GM15510 (cell line): ENCODE results near the gene CHI3L1.

Source experiments
- POLR2A ChIP-seq: IDR thresholded peaks from 3 replicates; pipeline ENCODE4 v1.6.1; 2011; ENCODE audit warnings: borderline replicate concordance; ENCODE audit not compliant: insufficient read length; ENCODE audit errors: extremely low read depth

CHI3L1 gene

DNA sequence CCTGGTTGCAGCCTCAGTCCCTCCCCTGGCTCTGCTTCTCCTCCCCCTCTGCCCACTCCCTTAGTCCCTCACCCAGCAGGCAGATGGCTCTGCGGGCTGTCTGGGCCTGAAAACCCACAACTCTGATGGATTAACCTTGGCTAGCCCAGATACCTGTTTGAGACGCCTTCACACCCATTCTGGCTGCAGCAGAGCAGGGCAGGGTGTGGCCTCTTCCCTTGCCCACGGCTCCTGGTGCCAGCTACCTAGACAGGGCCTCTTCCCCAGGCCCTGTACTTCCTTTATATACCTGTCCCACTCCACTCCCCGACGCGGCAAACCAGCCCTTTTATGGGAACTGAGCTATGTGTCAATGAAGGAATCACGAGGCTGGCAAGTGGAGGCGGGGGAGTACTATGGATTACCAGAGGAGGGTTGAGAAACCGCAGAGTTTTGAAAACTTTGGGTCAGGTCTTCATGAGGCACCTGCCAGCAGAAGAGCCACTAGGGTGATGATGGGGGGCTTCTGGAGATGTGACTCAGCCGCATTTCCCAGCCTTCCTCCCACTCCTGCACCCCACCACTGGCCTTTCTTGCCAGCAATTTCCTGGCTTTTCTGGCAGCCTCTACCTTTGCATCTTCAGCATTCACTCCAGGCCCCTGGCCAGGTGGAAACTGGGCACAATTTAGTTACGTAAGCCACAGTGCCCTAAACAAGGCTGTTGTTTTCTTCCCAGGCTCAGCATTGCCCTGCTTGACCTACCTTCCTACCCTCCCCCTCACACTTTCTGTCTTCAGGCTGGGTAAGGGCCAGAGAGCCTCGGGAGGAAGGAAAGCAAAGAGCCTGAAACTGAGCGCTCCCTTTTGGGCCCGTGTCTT lies at the start of gene CHI3L1:
CHI3L1 (minus strand) TSS at position 259 of the 858 bp plus-strand sequence; CDS start at position 178, 81 bp downstream.
- TF ChIP-seq POLR2A, result no peak

- no peak for TF ChIP-seq POLR2A
Measured at GRCh38 chr1:203229471-203230135, 43.1 kb upstream of the CHI3L1 start, which contains the start of gene CHIT1. Gene CHIT1 (minus strand): TSS chr1:203229673. CDS start chr1:203229636, 37 bp downstream.

- no peak for TF ChIP-seq POLR2A
Measured at GRCh38 chr1:203228670-203229069, 42.2 kb upstream of the CHI3L1 start.

DNA sequence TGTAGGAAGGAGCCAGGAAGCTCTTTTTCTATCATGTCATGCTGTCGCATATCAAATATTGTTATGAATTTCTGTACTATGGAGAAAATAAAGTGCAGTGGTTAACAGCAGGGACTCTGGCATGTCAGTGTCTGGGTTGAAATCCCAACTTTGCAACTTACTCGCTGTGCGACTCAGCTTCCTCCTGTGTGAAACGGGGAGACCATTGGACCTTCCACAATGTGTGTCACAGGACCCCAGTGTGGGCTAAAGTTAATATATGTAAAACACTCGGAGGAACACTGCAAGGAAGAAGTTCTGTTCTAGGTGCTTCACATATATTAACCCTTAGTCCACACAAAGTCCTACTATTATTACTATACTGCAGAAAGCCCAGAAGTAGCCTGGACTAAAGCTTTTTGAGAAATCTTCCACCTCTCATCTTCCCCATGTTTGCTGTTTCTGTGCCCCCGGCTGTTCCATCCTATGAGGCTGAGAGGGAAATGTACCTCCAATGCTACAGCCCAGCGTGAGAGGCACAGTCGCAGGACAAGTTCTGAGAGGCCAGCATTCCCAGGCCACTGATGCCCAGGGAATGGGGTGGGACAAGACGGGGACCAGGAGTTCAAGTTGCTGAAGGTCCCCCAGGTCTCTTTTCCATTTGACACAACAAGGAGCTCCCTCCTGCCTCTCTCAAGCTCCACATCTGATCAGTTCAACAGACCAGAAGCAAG lies 41.0 kb upstream of the CHI3L1 start:
- no peak for TF ChIP-seq POLR2A

DNA sequence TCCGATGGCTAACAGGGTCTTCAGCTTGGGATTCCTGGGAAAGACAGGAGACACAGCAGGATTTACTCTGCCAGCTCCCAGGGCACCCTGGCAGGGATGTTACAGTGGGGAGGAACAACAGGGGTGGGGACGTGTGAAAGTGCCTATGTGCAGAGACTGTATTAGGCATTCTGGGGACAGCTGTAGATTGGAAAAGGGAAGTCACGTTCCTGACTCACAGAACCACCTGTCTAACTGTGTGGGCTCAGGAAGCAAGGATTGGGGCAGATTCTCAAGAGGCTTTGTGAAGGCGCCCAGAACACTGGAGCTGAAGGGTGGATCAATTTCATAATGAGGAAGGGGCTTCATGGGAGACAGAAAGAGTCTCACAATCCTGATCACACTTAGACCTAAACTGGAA lies 38.6 kb upstream of the CHI3L1 start:
- no peak for TF ChIP-seq POLR2A

DNA sequence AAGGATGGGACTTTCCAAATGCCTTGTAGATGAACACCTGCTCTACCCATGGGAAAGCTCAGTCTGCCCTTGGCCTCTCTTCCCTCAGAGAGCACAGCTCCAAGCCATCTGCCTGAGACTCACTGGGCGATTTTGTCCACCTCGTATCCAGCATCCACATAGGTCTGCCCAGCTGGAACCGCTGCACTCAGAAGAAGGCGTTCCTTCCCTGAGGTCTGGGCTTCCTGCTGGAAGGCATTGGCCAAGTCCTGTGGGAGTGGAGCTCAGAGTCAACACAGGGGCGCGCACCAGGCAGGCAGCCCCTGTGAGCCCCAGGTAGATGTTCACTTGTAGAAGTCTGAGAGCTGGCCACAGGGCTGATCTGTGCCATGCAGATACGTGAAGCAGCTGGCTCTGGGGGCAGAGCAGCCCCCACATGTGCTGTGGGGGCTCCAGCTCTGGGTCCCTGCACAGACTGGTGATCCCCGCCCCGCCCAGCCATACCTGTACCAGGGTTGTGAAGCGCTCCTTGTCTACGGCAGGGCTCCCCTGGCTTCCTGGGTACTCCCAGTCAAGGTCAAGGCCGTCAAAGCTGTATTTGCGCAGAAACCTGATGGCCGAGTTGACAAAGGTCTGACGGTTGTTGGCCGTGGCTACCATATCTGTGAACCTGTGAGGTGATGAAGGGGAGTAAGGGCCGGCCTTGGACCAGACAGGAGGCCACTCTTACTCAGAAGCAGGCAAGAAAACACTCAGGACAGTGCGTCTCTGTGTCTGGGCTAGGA lies 36.7 kb upstream of the CHI3L1 start:
- no peak for TF ChIP-seq POLR2A

- TF ChIP-seq POLR2A, result no peak
Measured at GRCh38 chr1:203219934-203220333, 33.4 kb upstream of the CHI3L1 start.

DNA sequence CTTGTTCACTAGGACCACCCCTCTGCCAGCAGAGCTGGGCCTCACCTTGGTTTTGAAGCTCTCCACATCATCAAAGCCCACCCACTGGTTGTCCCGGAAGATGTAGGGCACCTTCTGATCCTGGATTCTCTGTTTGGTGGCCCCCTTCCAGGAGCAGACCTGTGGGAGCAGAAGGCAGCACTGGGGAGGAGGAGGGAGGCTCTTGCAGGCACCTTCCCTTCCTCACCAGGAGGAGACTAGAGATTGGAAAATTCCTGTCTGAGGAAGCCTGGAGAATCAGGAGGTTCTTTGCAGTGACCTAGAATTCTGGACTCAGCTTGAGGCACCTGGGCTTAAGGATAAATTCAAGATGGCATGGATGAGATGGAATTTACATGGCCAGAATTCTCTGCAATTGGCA lies 32.7 kb upstream of the CHI3L1 start:
- no peak for TF ChIP-seq POLR2A

DNA sequence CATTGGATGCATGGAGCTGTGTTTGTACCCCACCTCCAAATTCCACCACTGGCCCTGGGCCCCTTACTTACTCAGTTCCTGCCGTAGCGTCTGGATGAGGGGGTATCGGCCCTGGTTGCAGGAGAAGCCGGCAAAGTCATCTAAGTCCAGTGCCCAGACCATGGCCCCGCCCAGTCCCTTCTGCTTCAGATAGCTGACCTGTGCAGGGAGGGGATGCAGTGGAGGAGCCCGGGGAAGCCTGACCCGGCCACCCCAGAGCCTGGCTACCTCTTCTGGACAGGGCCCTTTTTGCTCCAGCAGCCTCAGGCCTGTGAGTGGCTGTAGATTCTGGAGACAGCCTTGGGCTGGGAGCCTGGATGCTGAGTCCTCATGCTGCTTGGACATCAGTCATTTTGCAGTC lies 31.2 kb upstream of the CHI3L1 start:
- no peak for TF ChIP-seq POLR2A

DNA sequence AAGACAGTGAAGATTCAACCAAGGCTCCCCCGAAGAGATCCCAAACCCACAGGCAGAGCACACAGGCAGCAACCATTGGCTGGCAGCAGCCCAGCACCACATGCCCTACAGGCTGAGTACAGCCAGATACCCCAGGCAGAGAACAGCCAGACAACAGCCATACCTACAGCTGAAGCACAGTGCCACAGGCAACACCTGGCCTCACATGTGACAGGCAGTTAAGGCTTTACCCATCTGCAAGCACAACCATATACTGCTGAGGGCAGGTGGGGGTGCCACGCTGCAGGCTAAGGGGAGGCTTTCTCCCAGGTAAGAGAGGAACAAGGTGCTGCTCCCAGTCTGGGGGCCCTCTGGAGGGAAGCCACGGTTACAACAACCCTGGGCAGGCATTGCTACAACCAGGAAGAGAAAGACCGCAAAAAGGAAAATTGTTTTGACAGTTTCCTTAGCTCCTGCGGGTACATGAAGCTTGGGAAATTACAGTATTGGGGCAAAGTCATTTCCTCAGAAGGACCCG lies 30.7 kb upstream of the CHI3L1 start:
- no peak for TF ChIP-seq POLR2A

GRCh38 chr1:203216274-203217138 lies 30.0 kb upstream of the CHI3L1 start:
- TF ChIP-seq POLR2A, result no peak

DNA sequence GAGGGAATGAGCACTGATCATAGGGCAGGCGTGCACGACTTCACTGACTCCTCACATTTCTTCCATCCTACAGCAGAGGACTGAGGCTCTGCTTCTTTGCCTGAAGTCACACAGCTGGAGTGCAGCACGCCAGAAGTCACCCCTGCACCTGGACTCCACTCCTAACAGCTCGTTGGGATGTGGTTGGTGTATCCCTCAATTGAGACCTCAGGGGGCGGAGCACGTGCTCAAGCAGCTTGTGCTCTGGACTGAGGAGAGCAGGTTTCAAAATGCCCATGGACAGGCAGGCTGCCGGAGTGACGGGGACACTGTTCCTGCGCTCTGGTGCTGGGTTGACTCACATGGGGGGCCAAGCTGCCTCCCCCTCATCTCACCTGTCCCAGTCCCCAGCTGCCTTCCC lies 29.1 kb upstream of the CHI3L1 start:
- TF ChIP-seq POLR2A, result no peak

- no peak for TF ChIP-seq POLR2A
Measured at GRCh38 chr1:203214871-203215270, 28.4 kb upstream of the CHI3L1 start.
